ENCODE data around the gene TM4SF4. TPM values are rescaled to one million over a fixed set of nuclear protein-coding genes. Genes with fewer than 3 reads are reported as not detected.

TM4SF4 gene
- total and polyA plus RNA-seq, 2 of the 8 experiments (the other 6 are each of a cell fraction or from before 2014, with no cell fraction given) = not detected

- peak; percentile 77 to 89 (median 86) for TF ChIP-seq CTCF (IDR thresholded peaks at IDR 0.05; ENCODE audit: control extremely low read depth in 1 of 3, insufficient read depth in 1 of 3, low read depth in 1 of 3, low read length in 3 of 3)
- TF ChIP-seq HDAC2 (IDR thresholded peaks at IDR 0.05; ENCODE audit: borderline replicate concordance in 1 of 2, low read depth in 2 of 2, low read length in 2 of 2) = no peak
- no peak for TF ChIP-seq USF2 (IDR thresholded peaks at IDR 0.05; ENCODE audit: low read length)
- TF ChIP-seq BCL11A (IDR thresholded peaks at IDR 0.05; ENCODE audit: low read depth in 2 of 2, low read length in 2 of 2) = no peak
- TF ChIP-seq CREB1 (IDR thresholded peaks at IDR 0.05) = peak; percentile 58; the same call in 1 of the 2 replicates
Observed at GRCh38 chr3:149494022-149494758, 19.7 kb downstream of the TM4SF4 start (continued).

Measured in H1 (cell line).